B cell (primary cell): ENCODE measurements around the gene TMEM50B. TPM values are rescaled to one million over a fixed set of nuclear protein-coding genes. Genes with fewer than 3 reads are reported as not detected.

Source experiments
- ATAC-seq: fragments of 200-7000 bp; cut with Tn5 transposase; one replicate; pipeline ENCODE4 v1.10.0; 2021; ENCODE audit warnings: low read depth, mild to moderate bottlenecking, moderate number of reproducible peaks, moderate library complexity
- CTCF ChIA-PET: fragments of 350-600 bp; sonication (Branson Sonifier 250); formaldehyde crosslinking; loops from one replicate; lab custom pipeline; 2021; ENCODE audit warnings: antibody characterized with exemption, inconsistent platforms; lab: Charles Lee
- POLR2A ChIA-PET: fragments of 350-600 bp; sonication (Branson Sonifier 250); formaldehyde crosslinking; loops from one replicate; lab custom pipeline; 2021; ENCODE audit warnings: antibody characterized with exemption; lab: Charles Lee
- DNase-seq: peaks from one replicate; pipeline ENCODE4 v3.0.0; 2013
- H2AFZ ChIP-seq: 2 replicates; pipeline ENCODE4 v1.6.1; 2012; ENCODE audit warnings: mild to moderate bottlenecking, low read depth, low read length; ENCODE audit not compliant: insufficient read depth, poor library complexity, severe bottlenecking
- H3K27ac ChIP-seq, 2 donors: 1 replicate in 1 of 2; 2 replicates in 1 of 2; pipeline ENCODE4 v1.5.1; 2012 to 2013; ENCODE audit warnings: low read length in 2 of 2, mild to moderate bottlenecking in 2 of 2, moderate library complexity in 1 of 2
- H3K27me3 ChIP-seq, 4 experiments: fragments of 200-600 bp in 1 of 4; sonication (generic) in 1 of 4; replicated peaks in 1 of 4; 1 replicate in 2 of 4; 2 replicates in 2 of 4; pipeline versions ENCODE4 v1.6.1 to v1.7.0; 2013 to 2016; ENCODE audit warnings: low read length in 3 of 4, mild to moderate bottlenecking in 2 of 4, mixed read lengths in 1 of 4, moderate library complexity in 1 of 4; ENCODE audit not compliant: insufficient read depth in 4 of 4, control insufficient read depth in 3 of 4; ENCODE audit errors: control extremely low read depth in 1 of 4
- H3K36me3 ChIP-seq, 2 experiments: replicated peaks in 1 of 2; 1 replicate in 1 of 2; 2 replicates in 1 of 2; pipeline versions ENCODE4 v1.6.1 to v1.7.1; 2013; ENCODE audit warnings: low read length in 1 of 2; ENCODE audit not compliant: insufficient read depth in 2 of 2, control insufficient read depth in 1 of 2; ENCODE audit errors: control extremely low read depth in 1 of 2, extremely low read depth in 1 of 2
- H3K4me1 ChIP-seq, 2 donors: fragments of 200-600 bp in 1 of 2; sonication (generic) in 1 of 2; 1 replicate in 1 of 2; 2 replicates in 1 of 2; pipeline versions ENCODE4 v1.5.1 to v1.6.1; 2013 to 2017; ENCODE audit warnings: low read length in 2 of 2; ENCODE audit not compliant: control insufficient read depth in 2 of 2, insufficient read depth in 2 of 2
- H3K4me2 ChIP-seq: replicated peaks from 2 replicates; pipeline ENCODE3; 2012; ENCODE audit warnings: mild to moderate bottlenecking, low read depth, low read length; ENCODE audit not compliant: poor library complexity, severe bottlenecking
- H3K4me3 ChIP-seq, 5 experiments: fragments of 200-600 bp in 1 of 5; sonication (generic) in 1 of 5; 1 replicate in 3 of 5; 2 replicates in 2 of 5; pipeline versions ENCODE4 v1.5.1 to v1.7.0; 2011 to 2016; ENCODE audit warnings: low read length in 4 of 5, mild to moderate bottlenecking in 4 of 5, low read depth in 2 of 5, control low read depth in 1 of 5, moderate library complexity in 1 of 5; ENCODE audit not compliant: insufficient read depth in 1 of 5; ENCODE audit errors: control extremely low read depth in 1 of 5, extremely low read depth in 1 of 5
- H3K79me2 ChIP-seq: fragments of 200-600 bp; sonication (generic); one replicate; pipeline ENCODE4 v1.6.0; 2016; ENCODE audit warnings: low read length; ENCODE audit not compliant: control insufficient read depth, insufficient read depth
- H3K9ac ChIP-seq: fragments of 200-600 bp; sonication (generic); 2 replicates; pipeline ENCODE4 v1.6.1; 2017; ENCODE audit warnings: mild to moderate bottlenecking, low read length, moderate library complexity
- H3K9me3 ChIP-seq, 3 donors: one replicate each; pipeline versions ENCODE4 v1.6.1 to v1.7.1; 2013; ENCODE audit warnings: low read length in 2 of 3; ENCODE audit not compliant: control insufficient read depth in 2 of 3, insufficient read depth in 1 of 3; ENCODE audit errors: control extremely low read depth in 1 of 3
- H4K20me1 ChIP-seq: 2 replicates; pipeline ENCODE4 v1.6.0; 2012; ENCODE audit warnings: mild to moderate bottlenecking, low read length; ENCODE audit not compliant: insufficient read depth, control insufficient read depth, poor library complexity, severe bottlenecking
- H3K27ac Mint-ChIP-seq: one replicate; pipeline ENCODE4 v1.8.0; 2021; ENCODE audit warnings: mixed read lengths
- H3K27me3 Mint-ChIP-seq: one replicate; pipeline ENCODE4 v1.8.0; 2021; ENCODE audit warnings: mixed read lengths
- H3K4me1 Mint-ChIP-seq: one replicate; pipeline ENCODE4 v1.8.0; 2021; ENCODE audit warnings: mixed read lengths
- H3K4me3 Mint-ChIP-seq: one replicate; pipeline ENCODE4 v1.8.0; 2021; ENCODE audit warnings: mixed read lengths
- H3K9me3 Mint-ChIP-seq: one replicate; pipeline ENCODE4 v1.8.0; 2022; ENCODE audit warnings: mixed read lengths; ENCODE audit not compliant: insufficient read depth
- CTCF ChIP-seq: fragments of 200-600 bp; IDR thresholded peaks from one replicate; pipeline ENCODE4 v1.8.0; 2022; ENCODE audit warnings: antibody characterized with exemption, mild to moderate bottlenecking
- EZH2 ChIP-seq: IDR thresholded peaks from 2 replicates; pipeline ENCODE4 v1.6.1; 2012; ENCODE audit warnings: borderline replicate concordance, low read depth, mild to moderate bottlenecking, moderate library complexity, low read length; ENCODE audit not compliant: insufficient read depth, poor library complexity, severe bottlenecking
- whole genome bisulfite sequencing: methylation state at CpG from one replicate; pipeline ENCODE4 v1.1.5; 2013; ENCODE audit warnings: missing lambda C conversion rate; ENCODE audit not compliant: insufficient coverage; 5-methylcytosine and 5-hydroxymethylcytosine counted together
- intact Hi-C: fragments of 100-400 bp; cut with micrococcal nuclease; formaldehyde crosslinking; loops from one replicate; pipeline ENCODE4 v1.10.0; 2022
- polyA plus RNA-seq: library from polyadenylated mRNA; depleted of rRNA; stranded (reverse); fragments of >200 nt; gene quantifications from 2 replicates; pipeline ENCODE4 v1.2.3, GENCODE V29; 2012
- total RNA-seq, 2 donors: library from RNA; stranded (reverse); fragments of 120-200 nt in 1 of 2; gene quantifications; 1 replicate in 1 of 2; 2 replicates in 1 of 2; pipeline versions ENCODE4 v1.2.3 to v1.2.4, GENCODE V29; 2013 to 2022

The TMEM50B gene
- total and polyA plus RNA-seq, 2 donors (not counting 1 experiment from before 2014, with no cell fraction given), result 52.6 to 79.5 TPM

- H3K79me2 ChIP-seq, result peaks cover 98% of the 10 kb centered on the region
- no peak for ATAC-seq
- H3K4me2 ChIP-seq, result no peak overlapping the region
- peaks cover 33 to 67% of the 10 kb centered on the region in 2 donors for H3K4me1 ChIP-seq
- peaks cover 5 to 68% of the 10 kb centered on the region in 2 experiments for H3K36me3 ChIP-seq
- POLR2A ChIA-PET, result no interaction called here
- CTCF ChIA-PET, result interaction anchor here (1.1 to 1.2 kb wide), 2 partner anchors 28 to 215 kb away, joined by 3 to 4 read pairs; no protein-coding TSS in a partner anchor
- H3K4me3 Mint-ChIP-seq, result peak overlapping the region; percentile 2
- no peak overlapping the region for H3K9ac ChIP-seq
- no peaks in the 10 kb centered on the region for H3K27me3 ChIP-seq
- no peak overlapping the region for H3K4me3 ChIP-seq
- no peak overlapping the region for H2AFZ ChIP-seq
- H3K4me1 Mint-ChIP-seq, result peaks cover 67% of the 10 kb centered on the region
- intact Hi-C loops, result no loop called here
- no peaks in the 10 kb centered on the region for H3K9me3 Mint-ChIP-seq
- TF ChIP-seq EZH2 (no peak), CTCF (no peak)
- DNase-seq, result no peak
- H4K20me1 ChIP-seq, result peaks cover 77% of the 10 kb centered on the region
- no peaks in the 10 kb centered on the region for H3K9me3 ChIP-seq
- H3K27ac ChIP-seq, result peak overlapping the region in 1 of 2 donors; percentile 80
- WGBS, result 94% methylated on average over 3 of the region's 8 CpGs
- H3K27ac Mint-ChIP-seq, result peak overlapping the region; percentile 64
- no peaks in the 10 kb centered on the region for H3K27me3 Mint-ChIP-seq
These were observed 67.8 kb downstream of the TMEM50B start for GRCh38 chr21:33411949-33412430.

GRCh38 chr21:33406493-33406892 lies 73.3 kb downstream of the TMEM50B start:
- Histone ChIP-seq H3K4me2 (peak overlapping the region; percentile 80), H3K4me1 (peaks cover 43 to 78% of the 10 kb centered on the region in 2 donors), H4K20me1 (peaks cover 56% of the 10 kb centered on the region), H3K27ac (peak overlapping the region in 1 of 2 donors; percentile 83), H3K36me3 (peaks cover 4 to 35% of the 10 kb centered on the region in 2 experiments), H3K4me3 (peak overlapping the region in 1 of 5 experiments; percentile 10), H3K9ac (peak overlapping the region; percentile 16), H2AFZ (no peak overlapping the region), H3K27me3 (no peaks in the 10 kb centered on the region), H3K9me3 (no peaks in the 10 kb centered on the region), H3K79me2 (peaks cover 80% of the 10 kb centered on the region)
- ChIA-PET CTCF (interaction anchor here (0.6 to 7.3 kb wide), 13 partner anchors 10 to 209 kb away, joined by 3 to 109 read pairs (median 4); partner anchors contain the start of gene IFNAR1), POLR2A (interaction anchor here (0.7 to 4.4 kb wide), 6 partner anchors 18 to 137 kb away, joined by 3 to 26 read pairs (median 6); partner anchors contain the start of genes IFNAR1 and SON)
- peak overlapping the region; percentile 82 for H3K27ac Mint-ChIP-seq
- ATAC-seq (no peak), DNase-seq (no peak)
- TF ChIP-seq EZH2, result no peak
- TF ChIP-seq CTCF, result no peak
- intact Hi-C loops, result no loop called here
- no peaks in the 10 kb centered on the region for H3K27me3 Mint-ChIP-seq
- peaks cover 75% of the 10 kb centered on the region for H3K4me1 Mint-ChIP-seq
- no CpG with 5 or more reads among the region's 5 CpGs for WGBS
- H3K4me3 Mint-ChIP-seq, result peak overlapping the region; percentile 100
- H3K9me3 Mint-ChIP-seq, result no peaks in the 10 kb centered on the region
